COLO668 (cell line): ENCODE data around the gene OPCML.

Source experiments
- DNase-seq: peaks from one replicate; lab custom pipeline; 2025; ENCODE audit not compliant: unreplicated experiment; lab: John Stamatoyannopoulos, UW

The OPCML gene

GRCh38 chr11:132704781-132705375 is 827.4 kb downstream of the OPCML start:
- DNase-seq, result peak; percentile 64

- DNase-seq, result no peak
Observed at GRCh38 chr11:132692891-132693290, 839.4 kb downstream of the OPCML start.

DNA sequence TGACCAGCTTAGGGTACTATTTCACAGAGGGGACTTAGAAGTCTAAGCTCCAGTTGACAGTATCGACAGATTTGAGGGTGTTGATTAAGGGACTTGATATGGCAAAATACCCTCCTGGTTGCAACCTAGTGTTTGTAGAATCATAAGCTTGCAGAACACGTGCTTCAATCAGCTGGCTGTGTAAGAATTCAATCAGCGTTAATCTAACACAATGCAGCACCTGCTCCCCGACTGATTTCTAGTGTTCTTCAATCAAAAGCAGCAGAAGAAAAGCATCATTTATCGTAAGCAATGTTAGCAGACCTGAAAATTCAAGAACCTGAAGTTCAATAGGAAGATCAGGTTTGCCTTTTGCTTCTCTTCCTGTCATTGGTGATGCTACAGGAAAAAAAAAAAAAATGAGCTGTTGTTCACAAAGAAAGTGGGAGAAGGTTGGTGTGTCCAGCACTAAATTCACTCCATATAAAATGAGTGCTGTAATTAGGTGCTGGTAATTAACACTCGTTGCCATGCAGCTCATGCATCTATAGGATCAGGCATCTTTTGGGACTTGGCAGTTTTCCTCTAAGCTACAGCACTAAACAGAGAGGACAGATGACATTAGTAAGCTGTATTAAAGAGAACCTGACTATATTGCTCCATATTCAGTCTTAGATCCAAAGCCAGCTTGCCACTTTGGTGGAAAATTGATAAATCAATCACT is 840.3 kb downstream of the OPCML start:
- no peak for DNase-seq

GRCh38 chr11:132686886-132687285 is 845.4 kb downstream of the OPCML start:
- DNase-seq, result no peak

DNA sequence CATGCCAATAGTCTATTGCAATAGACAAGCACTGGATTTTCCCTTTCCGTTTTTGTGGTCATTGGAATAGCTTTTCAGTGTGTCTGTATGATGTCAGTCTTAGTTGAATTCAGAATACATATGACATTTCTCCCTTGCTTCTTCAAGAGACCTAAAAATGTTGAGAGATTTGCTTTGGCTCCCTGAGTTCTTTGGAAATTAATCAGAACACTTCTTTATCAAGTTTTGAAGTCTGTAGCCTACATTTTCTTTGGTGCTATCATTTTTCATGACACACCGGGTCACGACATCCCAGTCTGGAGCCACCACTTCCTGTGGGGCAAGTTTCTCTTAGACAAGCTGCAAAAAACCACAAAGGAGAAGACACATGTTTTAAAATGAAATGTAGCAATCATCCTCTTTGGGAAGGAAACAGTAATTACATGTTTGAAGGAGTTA is 847.1 kb downstream of the OPCML start:
- no peak for DNase-seq

- DNase-seq, result no peak
Observed at GRCh38 chr11:132683602-132684001, 848.7 kb downstream of the OPCML start.

DNA sequence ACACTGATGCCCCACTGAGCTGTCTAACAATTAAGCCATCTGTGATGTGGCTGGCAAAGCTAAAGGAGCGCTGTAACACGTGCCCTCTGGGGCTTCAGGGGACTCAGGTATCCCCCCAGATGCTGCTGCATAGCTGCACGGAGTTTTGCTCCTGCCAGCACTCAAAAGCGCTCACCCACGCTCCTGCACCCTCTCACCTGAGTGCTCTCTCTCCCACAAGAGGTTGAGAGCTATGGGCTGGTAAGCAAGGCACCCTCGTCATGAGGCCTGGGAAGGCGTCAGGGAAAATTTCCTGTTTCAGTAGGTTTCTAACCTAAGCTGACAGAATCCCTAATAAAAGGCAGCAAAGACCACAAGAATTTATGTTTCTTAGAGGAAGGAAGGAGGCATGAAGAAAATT is 850.3 kb downstream of the OPCML start:
- no peak for DNase-seq

GRCh38 chr11:132680584-132680983 is 851.7 kb downstream of the OPCML start:
- no peak for DNase-seq

DNA sequence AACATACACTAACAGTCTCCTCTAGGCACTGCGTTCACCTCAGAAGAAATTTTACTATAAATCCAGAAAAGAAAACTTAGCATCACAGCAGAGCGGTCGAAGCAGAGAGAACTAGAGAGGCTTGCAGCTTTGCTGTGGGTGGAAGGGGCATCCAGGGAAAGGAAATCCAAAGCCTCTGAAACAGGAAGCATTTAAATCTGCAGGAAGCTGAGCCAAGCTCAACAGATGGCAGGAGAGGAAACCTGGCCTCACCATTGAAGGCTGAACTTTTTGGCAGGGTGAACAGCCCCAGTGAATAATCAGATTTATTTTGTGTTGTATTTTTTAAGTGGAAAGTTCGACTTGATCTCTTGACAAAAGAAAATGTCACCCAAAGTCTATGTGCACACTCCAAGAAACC is 858.1 kb downstream of the OPCML start:
- DNase-seq, result no peak

DNA sequence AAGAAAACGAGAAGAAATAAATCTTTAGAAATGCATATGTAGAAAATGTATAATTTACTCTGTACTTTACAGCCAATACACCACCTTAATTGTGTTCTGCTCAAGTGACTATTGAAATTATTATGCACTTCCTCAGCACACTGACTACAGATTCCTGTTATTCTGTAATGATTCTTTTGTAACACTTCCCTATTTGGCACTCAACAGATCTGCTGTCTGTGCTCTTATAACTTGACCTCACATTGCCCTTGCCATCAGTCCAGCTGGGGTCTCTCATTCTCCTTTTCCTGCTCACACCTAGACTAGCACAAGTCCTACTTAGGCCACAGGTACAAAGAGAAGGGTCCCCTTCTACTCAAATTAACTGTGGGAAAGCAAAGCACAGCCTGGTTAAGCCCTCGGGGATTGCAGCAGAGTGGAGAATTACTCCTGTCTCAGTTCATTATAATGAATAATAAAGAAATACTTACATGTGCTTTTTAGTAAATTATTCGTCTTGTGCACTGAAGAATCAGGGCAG is 860.4 kb downstream of the OPCML start:
- DNase-seq, result no peak

DNA sequence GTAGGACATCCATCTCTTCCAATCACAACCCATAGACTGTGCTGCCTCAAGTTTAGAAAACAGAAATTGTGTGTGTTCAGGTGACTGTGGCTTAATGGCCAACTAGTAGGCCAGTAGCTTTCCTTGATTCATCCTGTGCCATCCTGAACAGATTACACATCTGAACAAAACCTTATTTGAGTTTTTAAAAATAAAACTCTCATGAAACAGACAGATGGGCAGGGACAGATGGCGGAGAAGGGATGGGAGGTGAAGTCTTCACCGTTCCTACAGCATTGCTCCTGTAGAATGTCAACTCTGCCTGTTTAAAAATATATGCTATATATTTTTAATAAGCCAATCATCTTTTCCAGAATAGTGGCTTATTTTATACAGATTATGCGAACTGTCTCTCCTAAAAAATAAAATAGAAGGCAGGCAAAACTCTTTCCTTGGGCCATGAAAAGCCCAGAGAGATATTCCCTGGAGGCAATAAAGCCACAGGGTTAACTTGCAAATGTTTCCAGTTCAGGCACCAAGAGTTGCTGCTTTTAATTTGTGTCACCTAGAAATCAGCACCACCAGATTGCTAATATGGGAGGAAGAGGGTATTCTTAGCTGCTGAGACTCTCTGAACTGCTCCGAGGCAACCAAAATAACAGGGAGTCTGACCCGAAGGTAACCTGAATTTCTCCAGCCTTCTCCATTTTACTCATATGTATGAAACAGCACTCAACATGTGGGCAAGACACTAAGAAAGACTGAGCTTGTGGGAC is 861.2 kb downstream of the OPCML start:
- no peak for DNase-seq

- DNase-seq, result no peak
Observed at GRCh38 chr11:132669949-132670348, 862.4 kb downstream of the OPCML start.

- DNase-seq, result no peak
Observed at GRCh38 chr11:132665205-132665604, 867.1 kb downstream of the OPCML start.

DNA sequence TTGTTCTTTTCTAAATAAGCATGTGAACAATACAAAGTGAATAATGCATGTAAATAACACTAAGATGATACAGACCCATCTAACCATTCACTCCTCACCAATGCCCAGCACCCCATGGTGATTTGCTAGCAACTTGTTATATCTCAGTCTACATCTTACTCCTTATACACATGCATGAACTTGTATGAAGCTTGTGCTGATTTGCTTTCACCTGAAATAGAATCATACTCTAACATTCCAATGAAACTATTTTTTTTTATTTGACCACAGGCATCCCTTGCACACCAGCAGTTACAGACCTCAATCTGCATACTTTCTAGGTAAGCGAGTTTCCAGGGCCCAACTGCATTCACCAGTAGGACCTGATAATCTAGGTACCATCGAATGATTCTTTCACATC is 873.6 kb downstream of the OPCML start:
- no peak for DNase-seq

DNA sequence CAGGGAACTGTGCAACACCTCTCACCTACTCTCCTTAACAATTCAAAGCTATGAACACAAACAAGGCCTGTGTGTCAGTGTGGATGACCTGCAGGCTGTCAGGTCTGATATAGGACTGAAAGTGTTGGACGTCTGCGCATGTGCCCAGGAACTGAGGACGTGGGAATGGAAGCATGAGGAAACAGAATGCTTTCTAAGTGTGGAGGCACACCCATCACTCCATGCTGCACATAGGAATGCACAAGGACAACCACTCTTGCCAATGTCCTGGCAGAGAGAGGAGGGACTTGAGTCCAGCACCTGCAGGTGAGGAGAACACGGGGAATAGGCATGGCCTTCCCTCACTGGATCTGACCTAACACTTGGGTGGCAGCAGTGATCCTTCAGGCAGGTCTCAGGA is 874.3 kb downstream of the OPCML start:
- DNase-seq, result no peak

- no peak for DNase-seq
Observed at GRCh38 chr11:132655187-132655855, 877.0 kb downstream of the OPCML start.

GRCh38 chr11:132653237-132653636 is 879.1 kb downstream of the OPCML start:
- no peak for DNase-seq

DNA sequence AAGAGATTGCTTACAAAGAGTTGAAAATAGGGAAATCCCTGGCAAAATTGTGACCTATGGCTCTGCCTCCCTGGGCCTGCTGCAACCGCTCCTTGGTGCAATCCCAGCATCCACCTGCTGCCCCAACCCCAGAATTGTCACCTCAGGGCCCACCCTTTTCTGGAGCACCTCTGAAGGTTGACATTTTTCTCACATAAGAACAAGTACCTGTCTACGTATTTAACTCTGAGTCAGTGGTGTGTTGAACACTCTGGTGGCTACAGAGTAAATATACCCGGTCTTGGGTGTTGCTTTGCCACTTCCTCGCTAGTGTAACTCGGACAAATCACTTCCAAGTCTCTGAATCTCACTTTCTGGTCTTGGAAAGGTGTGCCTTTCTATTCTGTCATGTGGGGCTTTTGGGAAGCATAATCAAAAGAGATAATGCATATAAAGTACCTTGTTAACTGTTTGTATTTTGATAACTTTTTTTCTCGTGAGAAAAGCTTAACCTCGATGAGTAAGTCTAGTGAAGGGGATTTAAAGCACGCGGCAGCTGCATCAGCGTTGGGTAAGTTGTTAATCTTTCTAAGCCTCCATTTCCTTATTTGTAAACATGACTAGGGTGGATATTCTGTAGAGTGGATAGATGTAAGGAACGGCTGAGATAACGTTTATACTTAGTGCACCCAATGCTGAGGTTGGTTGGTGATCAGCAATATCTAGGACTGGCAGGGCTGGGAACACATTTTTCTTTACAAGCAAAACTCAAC is 881.2 kb downstream of the OPCML start:
- no peak for DNase-seq

DNA sequence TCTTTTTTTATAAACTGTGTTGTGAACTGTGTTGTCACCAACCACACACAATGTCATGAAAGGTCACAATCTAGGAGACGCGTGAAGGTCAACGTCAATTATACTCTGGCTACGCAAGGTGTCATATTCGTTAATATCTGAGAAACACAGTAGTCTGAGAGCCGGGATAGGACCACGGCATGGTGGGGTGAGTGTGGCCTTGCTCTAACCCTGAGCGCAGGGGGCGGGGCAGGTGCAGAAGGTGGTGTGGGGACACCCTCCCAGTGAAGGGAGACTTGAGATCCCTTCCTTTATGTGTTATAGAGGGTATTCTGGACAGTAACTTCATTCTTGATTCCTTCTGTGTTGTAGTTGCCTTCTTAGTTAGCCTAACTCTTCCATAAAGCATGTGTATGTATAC is 883.0 kb downstream of the OPCML start:
- DNase-seq, result no peak

DNA sequence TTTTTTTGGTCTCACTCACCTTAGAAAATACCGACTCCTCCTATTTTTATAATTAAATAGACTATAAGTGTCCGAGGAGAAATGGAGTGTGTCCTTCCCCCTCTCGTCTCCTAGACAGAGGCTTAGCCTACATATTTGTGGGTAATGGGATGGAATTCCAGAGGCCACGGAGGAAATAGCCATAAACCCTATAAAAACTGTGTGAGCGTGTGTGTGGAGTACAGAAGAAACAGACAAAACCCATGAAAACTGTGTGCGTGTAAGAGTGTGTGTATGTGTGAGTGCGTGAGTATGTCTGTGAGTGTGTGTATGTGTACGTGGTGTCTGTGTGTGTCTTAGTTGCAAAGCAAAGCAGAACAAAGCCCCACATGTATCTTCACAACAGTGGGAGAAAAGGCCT is 883.5 kb downstream of the OPCML start:
- DNase-seq, result no peak

GRCh38 chr11:132646890-132647289 is 885.4 kb downstream of the OPCML start:
- no peak for DNase-seq
